Testis (tissue), 2 donors: Measurements from ENCODE around the gene ZNF555.

Experiments
- CTCF ChIP-seq, 3 experiments: fragments of 450-650 bp in 2 of 3; fragments of 200-600 bp in 1 of 3; sonication (generic) in 1 of 3; IDR thresholded peaks; one replicate each; pipeline ENCODE4 v1.5.1; 2016 to 2019; ENCODE audit warnings: antibody characterized with exemption in 3 of 3, mild to moderate bottlenecking in 2 of 3, moderate library complexity in 1 of 3
- POLR2A ChIP-seq: fragments of 450-650 bp; IDR thresholded peaks from one replicate; pipeline ENCODE4 v1.6.1; 2017; ENCODE audit warnings: antibody characterized with exemption, mild to moderate bottlenecking, moderate library complexity

- TF ChIP-seq CTCF (IDR thresholded peaks at IDR 0.05): no peak
- no peak for TF ChIP-seq POLR2A
These were observed 31.7 kb upstream of the ZNF555 start for GRCh38 chr19:2809387-2810140.
